OCI-LY1 (cell line): Measurements from ENCODE around the gene NRP1.

Experiments
- EZH2 ChIP-seq: fragments of 200-600 bp; sonication (generic), shearing (Covaris generic); IDR thresholded peaks from 2 replicates; pipeline ENCODE4 v1.8.0; 2017; ENCODE audit warnings: borderline replicate concordance, mixed run types, mild to moderate bottlenecking, antibody characterized with exemption, low read length, moderate library complexity, mixed read lengths
- TF ChIP-seq, protein P1 (sequence below): fragments of 200-600 bp; sonication (generic), shearing (Covaris generic); IDR thresholded peaks from 2 replicates; pipeline ENCODE4 v1.5.1; 2017; ENCODE audit warnings: mild to moderate bottlenecking, antibody characterized with exemption, low read length, moderate library complexity, mixed read lengths

DNA sequence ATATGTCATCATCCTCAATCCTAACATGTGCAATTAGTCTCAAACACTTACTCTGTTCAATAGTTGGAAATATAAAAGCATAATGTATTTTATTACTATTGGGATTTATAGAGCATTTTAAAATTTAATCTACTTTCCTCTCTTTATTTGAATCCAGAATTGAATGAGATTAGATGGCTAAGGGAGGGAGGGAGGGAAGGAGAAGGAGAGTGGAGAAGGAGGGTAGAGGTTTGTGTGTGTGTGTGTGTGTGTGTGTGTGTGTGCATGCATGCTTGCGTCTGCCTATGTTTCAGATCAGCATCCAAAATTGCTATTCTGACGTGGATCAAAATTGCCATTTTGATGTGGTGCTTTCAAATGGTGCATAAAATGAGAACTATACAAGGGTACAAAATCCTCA is 90.8 kb downstream of the NRP1 start:
- TF ChIP-seq, protein P1, sequence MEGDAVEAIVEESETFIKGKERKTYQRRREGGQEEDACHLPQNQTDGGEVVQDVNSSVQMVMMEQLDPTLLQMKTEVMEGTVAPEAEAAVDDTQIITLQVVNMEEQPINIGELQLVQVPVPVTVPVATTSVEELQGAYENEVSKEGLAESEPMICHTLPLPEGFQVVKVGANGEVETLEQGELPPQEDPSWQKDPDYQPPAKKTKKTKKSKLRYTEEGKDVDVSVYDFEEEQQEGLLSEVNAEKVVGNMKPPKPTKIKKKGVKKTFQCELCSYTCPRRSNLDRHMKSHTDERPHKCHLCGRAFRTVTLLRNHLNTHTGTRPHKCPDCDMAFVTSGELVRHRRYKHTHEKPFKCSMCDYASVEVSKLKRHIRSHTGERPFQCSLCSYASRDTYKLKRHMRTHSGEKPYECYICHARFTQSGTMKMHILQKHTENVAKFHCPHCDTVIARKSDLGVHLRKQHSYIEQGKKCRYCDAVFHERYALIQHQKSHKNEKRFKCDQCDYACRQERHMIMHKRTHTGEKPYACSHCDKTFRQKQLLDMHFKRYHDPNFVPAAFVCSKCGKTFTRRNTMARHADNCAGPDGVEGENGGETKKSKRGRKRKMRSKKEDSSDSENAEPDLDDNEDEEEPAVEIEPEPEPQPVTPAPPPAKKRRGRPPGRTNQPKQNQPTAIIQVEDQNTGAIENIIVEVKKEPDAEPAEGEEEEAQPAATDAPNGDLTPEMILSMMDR: no peak
- TF ChIP-seq EZH2: no peak
